Neural progenitor cell (in vitro differentiated cells): Measurements from ENCODE around the gene ANKMY1. TPM values are rescaled to one million over a fixed set of nuclear protein-coding genes. Genes with fewer than 3 reads are reported as not detected.

Experiments used
- DNase-seq: peaks from one replicate; pipeline ENCODE4 v3.0.0-alpha.2; 2016; ENCODE audit warnings: low spot score
- H2AFZ ChIP-seq: fragments of 200-600 bp; sonication (generic); replicated peaks from 2 replicates; pipeline ENCODE4 v1.6.1; 2016; ENCODE audit warnings: antibody characterized with exemption
- H3F3A ChIP-seq: fragments of 200-600 bp; sonication (generic); 2 replicates; pipeline ENCODE4 v1.6.1; 2016; ENCODE audit warnings: antibody characterized with exemption, low read depth
- H3K27ac ChIP-seq: fragments of 200-600 bp; sonication (generic); 2 replicates; pipeline ENCODE4 v1.5.1; 2016; ENCODE audit warnings: mild to moderate bottlenecking
- H3K27me3 ChIP-seq: fragments of 200-600 bp; sonication (generic); 2 replicates; pipeline ENCODE4 v1.6.1; 2016; ENCODE audit warnings: mild to moderate bottlenecking, moderate library complexity
- H3K36me3 ChIP-seq: fragments of 200-600 bp; sonication (generic); 2 replicates; pipeline ENCODE4 v1.5.1; 2016
- H3K4me1 ChIP-seq: fragments of 200-600 bp; sonication (generic); 2 replicates; pipeline ENCODE4 v1.6.1; 2016; ENCODE audit warnings: mixed run types
- H3K4me2 ChIP-seq: fragments of 200-600 bp; sonication (generic); 2 replicates; pipeline ENCODE4 v1.6.1; 2016
- H3K4me3 ChIP-seq: fragments of 200-600 bp; sonication (generic); 2 replicates; pipeline ENCODE4 v1.5.1; 2016
- H3K79me2 ChIP-seq: fragments of 200-600 bp; sonication (generic); 2 replicates; pipeline ENCODE4 v1.6.1; 2016; ENCODE audit warnings: low read depth
- H3K9ac ChIP-seq: fragments of 200-600 bp; sonication (generic); 2 replicates; pipeline ENCODE4 v1.6.1; 2016
- H3K9me3 ChIP-seq: fragments of 200-600 bp; sonication (generic); 2 replicates; pipeline ENCODE4 v1.5.1; 2016; ENCODE audit warnings: low read depth
- H4K20me1 ChIP-seq: fragments of 200-600 bp; sonication (generic); 2 replicates; pipeline ENCODE4 v1.6.1; 2016; ENCODE audit warnings: low read depth
- H3K27ac Mint-ChIP-seq: 3 replicates; pipeline ENCODE4 v1.8.0; 2021; ENCODE audit warnings: mixed read lengths
- H3K27me3 Mint-ChIP-seq: 2 replicates; pipeline ENCODE4 v1.8.0; 2022; ENCODE audit warnings: low read depth, mild to moderate bottlenecking, inconsistent platforms, moderate library complexity, mixed read lengths; ENCODE audit not compliant: insufficient read depth
- H3K36me3 Mint-ChIP-seq: 3 replicates; pipeline ENCODE4 v1.8.0; 2021; ENCODE audit warnings: mixed read lengths
- H3K4me1 Mint-ChIP-seq: 3 replicates; pipeline ENCODE4 v1.8.0; 2021; ENCODE audit warnings: mixed read lengths
- H3K4me3 Mint-ChIP-seq: 3 replicates; pipeline ENCODE4 v1.8.0; 2021; ENCODE audit warnings: mild to moderate bottlenecking, moderate library complexity, mixed read lengths
- H3K9me3 Mint-ChIP-seq: 3 replicates; pipeline ENCODE4 v1.8.0; 2020; ENCODE audit warnings: mixed read lengths
- CTCF ChIP-seq: fragments of 200-600 bp; sonication (generic); IDR thresholded peaks from 2 replicates; pipeline ENCODE4 v1.5.1; 2017; ENCODE audit warnings: antibody characterized with exemption, mild to moderate bottlenecking
- EZH2 ChIP-seq: fragments of 200-600 bp; sonication (generic); IDR thresholded peaks from 2 replicates; pipeline ENCODE4 v1.6.1; 2017; ENCODE audit warnings: antibody characterized with exemption, mild to moderate bottlenecking, moderate library complexity
- EZH2phosphoT487 ChIP-seq: fragments of 200-600 bp; sonication (generic); IDR thresholded peaks from 2 replicates; pipeline ENCODE4 v1.6.1; 2017; ENCODE audit warnings: antibody characterized with exemption
- total RNA-seq: library from RNA; depleted of rRNA; stranded (reverse); fragments of >200 nt; gene quantifications from 2 replicates; pipeline ENCODE4 v1.2.3, GENCODE V29; 2015; ENCODE audit warnings: low replicate concordance

ANKMY1 gene
- total RNA-seq, 1 donor from 2014 or later: 4.2 TPM

GRCh38 chr2:240586198-240586918 lies 28.6 kb upstream of the ANKMY1 start, which contains the start of gene CAPN10:
TSS of gene CAPN10 (plus strand) at chr2:240586734. CDS start at chr2:240586912, 178 bp downstream.
- Mint-ChIP-seq H3K4me3 (peak within 1 kb of the TSS; percentile 98), H3K36me3 (peaks cover 8% of the 10 kb centered on the region), H3K27me3 (no peaks in the 10 kb centered on the region), H3K4me1 (peaks cover 40% of the 10 kb centered on the region), H3K27ac (peak within 1 kb of the TSS; percentile 95), H3K9me3 (no peaks in the 10 kb centered on the region)
- Histone ChIP-seq H3K4me3 (peak within 1 kb of the TSS; percentile 90), H3K79me2 (peaks cover 85% of the 10 kb centered on the region), H3K27ac (no peak within 1 kb of the TSS), H2AFZ (peak within 1 kb of the TSS; percentile 91), H3K4me2 (peak within 1 kb of the TSS; percentile 91), H3F3A (no peaks in the 10 kb centered on the region), H3K9me3 (no peaks in the 10 kb centered on the region), H3K9ac (peak within 1 kb of the TSS; percentile 93), H3K36me3 (no peaks in the 10 kb centered on the region), H3K27me3 (no peaks in the 10 kb centered on the region), H3K4me1 (peaks cover 19% of the 10 kb centered on the region), H4K20me1 (peaks cover 48% of the 10 kb centered on the region)
- TF ChIP-seq EZH2 (no peak), EZH2phosphoT487 (no peak), CTCF (no peak)
- peak; percentile 99 for DNase-seq

DNA sequence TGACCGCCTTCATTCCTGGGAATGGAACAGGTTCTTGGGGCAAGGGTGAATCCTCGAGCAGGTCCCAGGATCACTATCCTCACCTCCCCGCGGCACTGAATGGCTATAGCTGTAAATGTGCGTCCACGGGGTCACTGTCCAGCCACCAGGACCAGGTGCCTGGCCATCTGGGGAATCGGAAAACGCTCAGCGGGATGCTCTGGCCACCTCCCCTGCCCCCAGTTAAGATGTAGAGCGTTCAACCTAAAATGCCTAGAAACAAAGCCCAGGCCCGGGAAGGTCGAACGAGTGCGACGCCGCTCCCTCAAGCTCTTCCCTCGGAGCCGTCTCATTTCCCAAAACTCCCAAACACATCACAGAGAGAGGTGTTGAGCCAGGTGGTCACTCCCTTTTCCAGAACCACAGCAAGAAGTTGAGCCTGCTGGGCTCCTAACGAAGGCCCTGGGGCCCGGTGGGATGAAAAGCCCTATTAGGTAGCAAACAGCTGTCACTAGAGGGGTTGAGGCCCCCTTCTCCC lies 28.0 kb upstream of the ANKMY1 start:
- DNase-seq: peak; percentile 36
- Histone ChIP-seq H3K4me2 (peak overlapping the region; percentile 91), H3K4me1 (peaks cover 19% of the 10 kb centered on the region), H3K9ac (peak overlapping the region; percentile 93), H3K36me3 (no peaks in the 10 kb centered on the region), H2AFZ (peak overlapping the region; percentile 91), H4K20me1 (peaks cover 53% of the 10 kb centered on the region), H3K27ac (no peak overlapping the region), H3K9me3 (no peaks in the 10 kb centered on the region), H3F3A (no peaks in the 10 kb centered on the region), H3K4me3 (peak overlapping the region; percentile 90), H3K79me2 (peaks cover 87% of the 10 kb centered on the region), H3K27me3 (no peaks in the 10 kb centered on the region)
- Mint-ChIP-seq H3K4me1 (peaks cover 40% of the 10 kb centered on the region), H3K27me3 (no peaks in the 10 kb centered on the region), H3K4me3 (peak overlapping the region; percentile 98), H3K27ac (peak overlapping the region; percentile 95), H3K9me3 (no peaks in the 10 kb centered on the region), H3K36me3 (peaks cover 11% of the 10 kb centered on the region)
- no peak for TF ChIP-seq EZH2
- TF ChIP-seq EZH2phosphoT487: no peak
- no peak for TF ChIP-seq CTCF

GRCh38 chr2:240585101-240585500 lies 27.3 kb upstream of the ANKMY1 start:
- Mint-ChIP-seq H3K27me3 (no peaks in the 10 kb centered on the region), H3K4me1 (peaks cover 41% of the 10 kb centered on the region), H3K4me3 (peak overlapping the region; percentile 98), H3K36me3 (peaks cover 11% of the 10 kb centered on the region), H3K9me3 (no peaks in the 10 kb centered on the region), H3K27ac (no peak overlapping the region)
- H3K36me3 ChIP-seq: no peaks in the 10 kb centered on the region
- H2AFZ ChIP-seq: no peak overlapping the region
- H3K4me1 ChIP-seq: peaks cover 19% of the 10 kb centered on the region
- peaks cover 82% of the 10 kb centered on the region for H3K79me2 ChIP-seq
- H3K9me3 ChIP-seq: no peaks in the 10 kb centered on the region
- no peak for DNase-seq
- no peaks in the 10 kb centered on the region for H3F3A ChIP-seq
- peaks cover 57% of the 10 kb centered on the region for H4K20me1 ChIP-seq
- H3K9ac ChIP-seq: peak overlapping the region; percentile 93
- no peak overlapping the region for H3K27ac ChIP-seq
- TF ChIP-seq EZH2 (no peak), CTCF (no peak)
- peak overlapping the region; percentile 90 for H3K4me3 ChIP-seq
- no peaks in the 10 kb centered on the region for H3K27me3 ChIP-seq
- H3K4me2 ChIP-seq: peak overlapping the region; percentile 91
